Activated CD8-positive, alpha-beta memory T cell treated with anti-CD3 and anti-CD28 coated beads, Interleukin-2, amount 50 U/mL, for 4 hours (primary cell): ENCODE data around the gene CD93.
A peak's percentile ranks its signal among the peaks of the same experiment; 100 is the strongest.

Experiments used
- DNase-seq: peaks from one replicate; pipeline ENCODE4 v3.0.0-alpha.2; 2020

Gene CD93

DNA sequence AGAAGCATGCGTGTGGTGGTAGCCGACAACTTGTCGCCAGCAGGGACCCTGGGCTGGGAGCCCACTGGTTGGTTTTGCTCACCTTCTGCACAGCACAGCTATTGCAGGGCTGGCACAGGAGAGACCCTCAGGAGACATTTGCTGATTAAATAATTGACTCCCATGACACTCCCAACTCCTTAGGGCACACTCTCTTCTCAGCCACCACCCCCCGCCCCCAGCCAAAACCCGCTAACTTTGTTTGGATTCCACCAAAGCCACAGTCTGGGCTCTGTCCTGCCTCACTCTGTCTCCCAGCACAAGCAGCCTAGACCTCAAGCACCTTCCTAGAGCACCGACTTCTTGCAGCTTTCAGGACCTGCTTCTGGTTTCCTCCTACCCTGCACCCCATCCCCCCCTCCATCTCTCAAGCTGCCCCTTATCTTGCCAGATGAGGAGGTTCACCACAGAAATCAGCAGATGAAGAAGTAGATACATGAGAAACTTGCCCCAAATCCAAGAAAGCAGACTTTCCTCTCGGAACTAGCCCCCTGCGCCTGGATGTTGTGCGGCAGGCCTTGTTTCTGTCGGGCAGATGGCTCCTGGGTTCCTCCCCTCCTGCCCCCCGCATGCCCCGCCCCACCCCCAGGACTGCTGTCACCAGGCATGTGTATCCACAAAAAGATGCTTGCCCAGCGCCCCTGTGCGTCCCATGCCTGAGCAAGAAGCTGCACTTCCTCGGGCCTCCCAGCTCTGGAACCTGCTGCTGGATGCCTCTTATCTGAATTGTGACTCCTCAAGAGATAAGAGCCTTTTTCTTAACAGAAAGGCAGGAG, 35.0 kb upstream of the CD93 start:
- peak; percentile 6 for DNase-seq

DNA sequence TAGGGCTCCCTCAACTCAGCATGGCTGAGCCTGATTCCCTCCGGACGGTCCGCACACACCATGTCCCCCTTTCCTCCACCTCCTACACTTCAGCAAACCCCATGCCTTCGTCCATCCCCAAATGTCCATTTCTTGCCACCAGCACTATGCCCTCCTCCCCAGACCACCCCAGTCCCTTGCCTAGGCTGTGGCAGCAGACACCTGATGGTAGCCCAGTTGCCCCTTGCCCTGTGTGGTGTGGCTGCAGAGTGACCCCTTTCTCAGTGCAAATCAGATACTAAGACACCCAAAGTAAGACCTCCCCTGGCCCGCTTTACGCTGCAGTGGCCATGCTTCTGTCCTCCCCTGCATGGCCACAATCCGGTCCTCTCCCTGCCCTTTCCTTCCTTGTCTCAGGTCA, 34.1 kb upstream of the CD93 start:
- peak; percentile 2 for DNase-seq

DNA sequence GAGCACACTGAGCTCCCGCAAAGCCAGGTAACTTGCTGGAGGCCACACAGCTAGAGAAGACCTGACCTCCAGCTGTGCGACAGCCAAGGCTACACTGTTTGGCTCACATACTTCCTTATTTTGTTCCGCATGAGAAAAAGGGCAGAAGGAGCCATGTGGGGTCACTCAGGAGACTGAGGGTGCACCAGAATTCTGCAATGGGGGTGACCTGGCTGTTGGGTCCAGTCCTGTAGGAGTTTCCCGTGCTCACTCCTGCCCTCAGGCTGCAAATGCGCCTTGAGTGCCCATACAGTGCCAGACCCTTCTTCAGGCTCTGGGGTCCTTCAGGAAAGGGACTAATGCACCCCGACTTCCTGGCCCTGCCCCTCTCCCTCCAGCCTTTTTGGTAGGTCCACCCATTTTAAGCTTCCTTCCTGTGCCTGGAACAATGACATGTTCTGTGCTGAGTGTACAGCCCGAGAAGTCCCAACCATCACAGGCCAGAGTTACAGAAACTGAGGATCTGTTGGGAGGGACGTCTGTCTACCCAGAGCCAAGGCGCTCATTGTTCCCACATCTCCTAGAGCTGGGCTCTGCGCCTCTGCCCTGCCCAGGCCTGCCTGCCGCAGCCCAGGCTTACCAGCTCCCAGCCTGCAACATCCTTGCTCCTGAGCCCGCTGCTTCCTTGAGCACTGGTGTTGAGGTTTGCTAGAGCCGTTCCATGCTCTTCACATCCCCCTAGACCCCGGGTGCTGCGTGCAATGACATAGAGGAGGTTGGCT, 33.5 kb upstream of the CD93 start:
- peak; percentile 4 for DNase-seq

DNA sequence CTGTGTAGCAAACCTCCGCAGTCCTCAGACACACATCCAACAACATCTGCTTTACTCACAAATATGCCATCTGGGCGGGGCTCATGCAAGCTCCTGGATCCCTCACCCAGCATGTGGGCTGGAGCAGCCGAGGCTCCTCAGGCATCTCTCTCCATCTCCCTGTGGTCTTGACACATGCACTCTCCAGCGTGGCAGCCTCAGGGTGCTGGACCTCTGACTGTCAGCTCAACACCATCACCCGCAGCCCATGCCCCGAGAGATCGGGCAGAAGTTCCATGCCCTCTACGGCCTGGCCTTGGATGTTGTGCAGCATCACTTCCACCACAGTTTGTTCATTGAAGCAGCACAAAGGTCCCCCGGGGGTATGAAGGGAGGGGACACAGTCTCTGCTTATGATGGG, 32.6 kb upstream of the CD93 start:
- peak; percentile 1 for DNase-seq

DNA sequence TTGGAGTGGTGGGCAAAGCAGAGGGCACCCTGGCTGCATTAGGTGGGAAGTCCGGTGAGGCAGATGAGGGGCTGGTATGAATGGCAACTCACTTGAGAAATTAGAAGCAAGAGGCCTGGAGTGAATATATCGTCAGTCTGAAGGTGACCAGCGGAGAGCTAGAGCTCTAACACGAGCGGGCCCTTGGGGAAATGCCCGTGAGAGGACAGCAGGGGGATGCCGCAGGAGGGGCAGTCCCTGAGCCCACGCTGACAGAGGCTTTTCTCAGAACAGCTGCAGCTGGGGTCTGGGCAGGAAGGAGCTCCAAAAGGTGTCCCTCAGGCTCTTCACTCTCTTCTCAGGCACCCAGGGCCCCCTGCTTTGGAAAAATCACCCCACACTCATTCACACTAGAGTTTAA, 32.0 kb upstream of the CD93 start:
- no peak for DNase-seq

DNA sequence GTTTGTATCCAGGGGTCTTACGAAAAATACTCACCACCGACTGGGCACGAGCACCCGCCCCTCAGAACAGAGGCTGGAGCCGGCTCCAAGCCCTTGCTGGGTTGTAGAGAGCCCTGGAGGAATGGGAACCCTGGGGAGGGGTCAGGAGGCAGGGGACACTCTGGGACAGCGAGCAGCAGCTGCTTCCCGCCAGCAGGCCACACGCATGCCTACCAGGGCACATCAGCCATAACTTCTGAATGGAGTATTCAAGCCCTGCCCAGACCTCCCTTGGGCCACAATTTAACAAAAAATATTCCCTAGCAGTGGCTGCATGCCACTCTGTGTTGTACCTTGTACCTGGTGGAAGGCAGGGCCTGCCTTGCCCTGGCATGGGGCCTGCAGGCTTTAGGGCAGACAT, 31.6 kb upstream of the CD93 start:
- peak; percentile 3 for DNase-seq

DNA sequence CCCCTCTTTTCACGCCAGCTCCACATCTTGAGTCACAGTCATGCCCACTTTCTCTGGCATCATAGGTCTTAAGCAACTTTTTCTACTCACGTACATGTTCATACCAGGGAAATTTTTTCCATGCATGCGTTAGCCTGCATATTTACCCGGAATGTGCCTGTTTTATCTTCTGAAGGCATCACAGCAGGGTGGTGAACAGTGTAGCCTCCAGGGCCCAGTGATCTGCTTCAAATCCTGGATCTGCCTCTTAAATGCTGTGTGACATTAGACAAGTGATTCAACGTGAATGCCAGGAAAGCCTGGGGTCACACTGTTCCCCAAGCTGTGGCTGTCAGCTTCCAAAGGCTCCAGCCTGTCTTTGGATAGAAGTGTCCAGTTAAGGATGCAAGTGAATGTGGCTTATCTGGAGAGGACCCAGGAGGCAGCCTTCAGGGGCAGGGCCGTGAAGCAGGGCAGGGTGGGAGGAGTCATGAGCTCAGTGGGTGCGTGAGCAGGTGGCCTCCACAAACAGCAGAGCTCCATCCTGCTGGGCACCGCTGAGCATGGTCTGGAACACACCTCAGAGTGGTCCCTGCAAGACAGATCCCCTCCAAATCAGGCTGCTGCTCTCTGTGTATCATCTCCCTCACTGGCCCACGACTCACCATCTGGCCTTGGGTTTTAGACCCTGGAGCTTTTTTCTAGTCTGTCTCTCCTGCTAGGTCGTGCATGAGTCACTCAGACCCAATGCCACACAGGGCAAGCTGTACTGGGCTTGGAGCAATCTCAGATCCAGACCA, 30.4 kb upstream of the CD93 start:
- no peak for DNase-seq

DNA sequence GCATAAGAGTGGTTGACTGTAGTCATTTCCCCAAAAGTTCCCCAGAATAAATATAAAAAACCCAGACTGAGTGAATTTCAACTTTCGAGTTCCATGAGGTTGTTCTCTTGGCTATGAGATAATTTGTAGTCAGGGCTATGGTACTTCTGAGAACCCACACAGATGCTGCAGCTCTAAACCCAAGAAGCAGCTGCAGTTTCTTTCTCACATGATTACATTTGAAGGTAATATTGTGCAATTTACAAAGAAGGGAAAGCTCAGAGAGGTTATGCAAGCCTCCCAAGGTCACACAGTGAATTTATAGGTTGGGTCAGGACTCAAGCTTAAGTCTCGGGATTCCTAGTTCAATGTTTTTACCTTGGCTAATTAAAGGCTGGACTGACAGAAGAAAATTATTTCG, 29.7 kb upstream of the CD93 start:
- no peak for DNase-seq

DNA sequence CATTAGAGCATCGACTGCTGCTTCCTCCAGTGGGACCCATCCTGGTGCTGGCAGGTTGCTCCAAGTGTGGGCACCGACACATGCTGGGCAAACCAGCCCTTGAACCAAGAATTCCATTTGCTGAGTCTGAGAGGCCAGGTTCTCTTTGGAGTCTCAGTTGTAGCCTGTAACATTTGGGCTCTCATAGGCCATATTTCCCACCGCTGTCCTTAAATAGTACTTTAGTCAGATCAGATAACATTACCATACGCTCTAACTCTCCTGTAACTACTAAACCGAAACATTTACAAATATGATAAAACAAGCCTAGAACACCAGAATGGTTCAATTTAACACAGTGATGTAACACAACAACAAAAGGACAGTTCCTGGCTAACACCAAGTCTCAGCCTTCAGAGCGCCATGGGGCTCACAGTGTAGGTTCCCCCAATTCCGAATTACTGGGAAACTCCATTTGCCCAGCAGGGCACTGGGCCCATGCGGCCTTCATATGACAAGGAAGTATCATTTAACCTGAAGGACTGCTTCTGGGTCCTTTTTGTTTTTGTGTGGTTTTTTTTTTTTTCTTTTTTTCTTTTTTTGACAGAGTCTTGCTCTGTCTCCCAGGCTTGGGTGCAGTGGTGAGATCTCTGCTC, 28.4 kb upstream of the CD93 start:
- DNase-seq, result no peak

DNA sequence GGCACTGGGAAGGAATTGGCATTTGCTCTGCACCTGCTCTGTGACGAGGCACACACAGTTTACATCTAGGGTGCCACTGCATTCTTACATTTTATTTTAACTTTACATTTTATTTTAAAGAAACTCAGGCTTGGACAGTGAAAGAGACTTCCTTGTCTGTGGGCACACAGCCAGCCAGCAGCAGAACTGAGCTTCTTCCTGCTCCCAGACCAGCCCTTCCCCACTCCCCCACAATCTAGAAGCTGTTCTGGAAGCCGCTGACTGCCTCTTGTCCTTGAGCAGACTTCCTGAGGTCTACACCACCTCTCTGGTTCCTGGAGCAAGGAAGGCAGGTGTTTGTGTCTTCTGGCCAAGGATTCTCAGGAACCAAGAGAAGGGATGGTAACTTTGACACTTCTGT, 27.9 kb upstream of the CD93 start:
- DNase-seq, result no peak

DNA sequence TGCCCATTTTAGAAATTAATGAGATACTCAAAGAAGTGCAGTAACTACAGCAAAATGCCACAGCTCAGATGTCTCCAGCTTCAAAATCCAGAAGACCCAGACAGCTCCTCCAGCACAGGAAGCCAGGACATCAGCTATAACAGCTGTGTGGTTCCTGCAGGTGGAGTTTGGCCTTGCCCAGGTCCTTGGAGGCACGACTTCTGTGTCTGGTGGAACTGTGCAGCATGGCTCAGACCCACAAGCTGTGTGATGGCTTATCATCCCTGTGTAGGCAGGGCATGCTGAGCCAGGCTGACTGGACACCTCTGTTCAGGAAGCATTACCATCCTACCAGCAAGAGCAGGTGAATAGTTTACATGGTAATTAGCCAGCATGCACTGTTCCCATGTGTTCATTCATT, 26.5 kb upstream of the CD93 start:
- DNase-seq, result no peak

DNA sequence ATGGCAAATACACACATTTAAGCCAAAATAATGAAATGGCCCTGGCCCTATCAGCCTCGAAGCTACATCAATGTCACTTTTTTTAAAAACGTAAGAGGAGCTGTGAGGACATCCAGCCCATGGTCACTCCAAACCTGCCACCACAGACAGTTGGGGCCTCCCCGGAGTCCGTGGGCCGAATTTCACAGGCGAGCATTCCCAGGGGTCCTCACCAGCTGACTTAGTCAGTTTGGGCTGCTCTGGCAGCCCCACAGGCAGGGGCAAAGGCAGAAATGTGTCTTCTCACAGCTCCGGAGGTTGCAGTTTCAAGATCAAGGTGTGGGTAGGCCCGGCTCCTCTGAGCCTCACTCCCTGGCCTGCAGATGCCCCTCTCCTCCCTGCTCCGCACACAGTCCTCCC, 25.8 kb upstream of the CD93 start:
- DNase-seq, result no peak

DNA sequence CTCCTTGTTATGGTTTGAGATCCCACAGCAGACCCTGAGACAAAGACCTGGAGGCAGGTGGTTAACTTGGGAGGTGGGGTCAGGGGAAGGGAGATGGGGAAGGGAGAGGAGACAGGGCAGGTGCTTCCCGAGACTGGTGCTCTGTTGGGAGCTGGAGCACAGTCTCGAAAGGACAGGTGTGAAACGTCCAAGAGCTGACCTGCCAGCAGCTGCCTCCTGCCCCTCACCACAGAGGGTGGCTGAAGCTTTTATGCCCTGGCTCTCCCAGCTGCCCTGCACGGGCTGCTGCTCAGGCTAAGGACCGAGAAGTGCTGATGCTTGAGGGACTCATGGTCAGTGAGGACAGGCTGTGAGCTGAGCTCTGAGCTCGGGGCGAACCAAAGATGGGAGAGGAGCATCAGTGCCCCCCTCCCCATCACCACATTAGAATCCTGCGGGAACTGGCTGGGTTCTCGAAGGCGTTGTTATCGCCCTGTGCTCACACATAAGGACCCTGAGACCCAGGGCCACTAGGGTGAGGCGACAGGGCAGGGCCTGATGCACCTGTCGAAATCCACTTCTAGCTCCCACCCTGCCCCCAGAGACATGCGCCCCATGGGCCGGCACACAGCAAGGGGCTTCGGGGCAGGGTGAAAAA, 25.3 kb upstream of the CD93 start:
- no peak for DNase-seq

DNA sequence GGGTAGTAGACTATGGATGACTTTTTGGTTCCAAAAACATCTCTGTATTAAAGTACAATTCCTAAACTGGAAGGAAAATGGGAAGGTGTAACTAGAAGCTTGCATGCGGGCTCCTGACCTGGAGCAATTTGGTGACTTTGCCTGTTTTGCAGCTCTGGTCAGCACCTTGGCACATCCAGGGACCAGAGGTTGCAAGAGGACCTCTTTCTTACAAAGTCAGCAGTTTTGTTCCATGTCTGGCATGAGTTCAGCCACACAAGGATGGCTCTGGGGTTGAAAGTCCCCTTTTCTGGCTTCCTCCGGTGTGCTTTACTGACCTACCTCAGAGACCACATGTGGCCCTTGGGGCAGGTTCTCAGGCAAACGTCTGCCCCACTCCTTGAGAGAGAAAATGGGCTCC, 22.7 kb upstream of the CD93 start:
- DNase-seq, result no peak

DNA sequence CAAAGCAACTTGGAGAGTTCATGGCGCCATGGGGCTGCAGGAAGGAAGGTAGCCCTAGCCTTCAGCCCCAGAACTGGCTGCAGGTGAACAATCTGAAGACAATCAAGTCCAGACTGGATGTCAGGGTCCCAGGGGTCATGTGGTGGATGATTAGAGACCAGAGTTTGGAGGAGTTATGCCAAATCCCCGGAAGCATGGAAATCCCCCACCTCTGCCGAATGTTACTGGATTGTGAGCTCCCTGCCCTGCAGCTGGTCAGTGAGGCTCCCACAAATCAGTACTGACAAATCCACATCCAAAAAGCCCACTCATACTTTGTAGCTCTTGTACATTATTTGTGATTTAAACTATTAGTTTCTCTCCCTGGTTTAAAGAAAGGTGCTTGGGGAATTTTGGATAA, 21.3 kb upstream of the CD93 start:
- no peak for DNase-seq

DNA sequence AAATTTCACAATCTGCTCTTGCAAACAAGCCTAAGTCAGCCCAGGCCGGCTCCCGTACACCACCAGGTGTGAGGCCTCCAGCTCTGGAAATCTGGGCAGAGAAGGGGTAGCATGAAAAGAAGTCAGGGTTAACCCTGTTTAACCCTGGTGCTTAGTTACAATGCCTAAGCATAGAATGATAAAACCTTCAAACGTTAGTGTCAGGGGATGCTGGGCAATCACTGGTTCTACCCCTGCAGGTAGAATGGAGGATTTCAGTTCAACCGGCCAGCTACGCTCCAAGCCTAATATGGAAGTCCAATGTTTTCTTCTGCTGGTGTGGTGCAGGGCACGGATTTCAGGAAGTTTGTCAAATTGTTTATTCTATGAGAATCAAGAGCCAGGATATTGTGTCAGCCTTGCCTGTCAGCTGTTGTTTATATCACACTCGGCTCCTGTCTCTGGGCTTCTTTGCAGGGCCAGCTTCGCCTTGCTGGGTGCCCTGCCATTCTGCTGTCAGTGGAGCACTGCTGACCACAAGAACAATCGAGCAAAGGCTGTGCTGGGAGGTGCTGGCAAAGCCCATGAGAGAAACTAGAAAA, 20.2 kb upstream of the CD93 start:
- DNase-seq, result no peak

DNA sequence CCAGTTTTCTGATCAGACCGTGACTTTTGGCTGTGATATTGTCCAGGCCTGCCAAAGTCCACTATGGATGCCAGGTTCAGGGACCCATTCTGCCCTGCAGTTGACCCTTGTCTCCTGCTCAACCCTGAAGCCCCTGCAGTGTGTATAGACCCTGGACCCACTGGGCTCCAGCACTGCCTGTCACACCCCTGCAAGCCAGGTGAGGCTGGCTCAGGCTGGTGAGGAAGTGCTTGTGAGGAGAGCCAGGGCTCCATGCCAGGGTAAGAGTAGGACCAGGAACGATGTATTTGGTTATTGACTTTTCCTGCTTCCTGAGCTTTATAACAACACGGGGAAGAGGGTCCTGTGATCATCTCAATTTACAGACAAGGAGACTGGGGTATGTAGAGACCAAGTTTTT, 19.1 kb upstream of the CD93 start:
- no peak for DNase-seq

DNA sequence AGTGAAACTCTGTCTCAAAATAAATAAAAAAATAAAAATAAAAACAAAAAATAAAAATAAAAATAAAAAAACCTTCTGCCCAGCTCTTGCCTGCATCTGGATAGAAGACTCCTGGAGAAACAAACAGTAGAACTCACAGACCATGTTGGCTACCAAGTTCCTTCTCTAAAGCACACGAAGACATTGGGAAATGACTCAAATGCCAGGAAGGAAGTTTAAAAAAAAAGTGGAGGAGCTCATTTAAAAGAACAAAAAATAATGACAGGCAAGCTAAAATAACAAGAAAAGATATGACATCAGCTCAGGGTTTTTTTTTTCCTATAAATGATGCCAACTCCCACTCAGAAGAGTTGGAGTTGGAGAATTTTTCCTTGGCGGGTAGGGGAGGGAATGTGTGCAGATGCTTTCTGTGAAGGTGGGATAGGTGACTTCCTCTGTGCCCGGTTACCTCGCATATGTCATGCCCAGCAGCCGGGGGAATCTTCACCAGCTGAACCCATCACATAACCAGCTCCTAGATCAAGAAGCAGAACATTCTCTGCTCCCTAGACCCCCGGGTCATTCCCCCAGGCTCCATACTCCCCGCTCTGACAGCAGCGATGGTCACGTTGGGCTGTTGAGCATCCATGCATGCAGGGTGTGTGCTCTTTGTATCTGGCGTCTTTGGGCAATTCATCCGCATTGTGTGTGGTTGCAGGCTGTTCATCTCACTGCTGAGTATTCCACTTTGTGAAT, 17.3 kb upstream of the CD93 start:
- DNase-seq, result no peak

DNA sequence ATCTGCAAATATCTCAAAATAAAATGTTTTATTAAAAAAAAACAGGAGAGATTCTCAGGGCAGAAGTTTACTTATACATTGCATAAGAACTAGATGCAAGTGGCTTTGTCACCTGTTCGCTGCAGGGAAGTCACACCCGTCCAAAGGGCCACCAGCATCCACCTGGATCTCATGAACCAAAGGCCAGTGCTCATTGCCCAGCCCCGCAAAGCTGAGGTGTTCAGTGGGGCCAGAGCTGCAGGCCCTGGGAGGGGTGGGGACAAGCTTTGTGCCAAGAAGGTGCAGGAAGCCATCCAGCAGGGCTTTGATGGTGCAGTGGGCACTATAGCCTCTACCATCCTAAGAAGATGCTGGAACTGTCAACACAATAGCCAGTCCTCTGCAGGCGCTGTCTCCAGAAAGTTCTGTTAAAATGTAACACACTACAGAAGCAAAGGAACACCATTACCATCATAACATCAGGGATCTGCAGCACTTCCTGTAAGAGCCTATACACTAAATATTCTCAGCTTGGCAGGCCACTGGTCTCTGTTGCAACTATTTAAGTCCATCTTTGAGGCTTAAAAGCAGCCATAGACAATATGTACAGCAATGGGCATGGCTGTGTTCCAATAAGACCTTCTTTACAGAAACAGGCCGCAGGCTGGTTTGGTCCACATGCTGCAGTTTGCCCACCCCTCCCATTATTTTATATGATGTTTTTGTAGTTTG, 15.7 kb upstream of the CD93 start:
- DNase-seq, result no peak

DNA sequence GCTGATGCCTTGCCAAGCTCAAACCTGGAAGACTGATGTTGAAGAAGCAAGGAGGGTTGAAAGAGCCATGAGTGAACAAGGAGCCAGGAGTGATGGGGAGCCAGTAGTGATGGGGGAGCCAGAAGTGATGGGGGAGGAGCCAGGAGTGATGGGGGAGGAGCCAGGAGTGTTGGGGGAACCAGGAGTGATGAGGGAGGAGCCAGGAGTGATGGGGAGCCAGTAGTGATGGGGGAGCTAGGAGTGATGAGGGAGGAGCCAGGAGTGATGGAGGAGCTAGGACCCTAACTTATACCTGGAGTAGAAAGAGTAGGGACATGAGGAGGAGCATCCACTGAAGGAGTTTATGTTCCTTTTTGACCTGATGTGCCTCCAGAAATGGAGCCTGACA, 14.6 kb upstream of the CD93 start:
- DNase-seq, result no peak
